Activated naive CD8-positive, alpha-beta T cell treated with anti-CD3 and anti-CD28 coated beads, Interleukin-2, amount 10 ng/mL, durations not matched to agents 7 days and 5 days (primary cell): Measurements from ENCODE around the gene CELA2A. TPM values are rescaled to one million over a fixed set of nuclear protein-coding genes. Genes with fewer than 3 reads are reported as not detected.
"Not testable (repeated sequence)": the region's sequence is repeated elsewhere in the genome, so short reads cannot be mapped to it uniquely, and the experiment has no call there.

ENCODE experiments used
- ATAC-seq: fragments of 150-1000 bp; cut with Tn5 transposase; one replicate; pipeline ENCODE4 v1.10.0; 2021; ENCODE audit warnings: low read depth, moderate library complexity
- POLR2A ChIA-PET: fragments of 350-600 bp; sonication (Branson Sonifier 250); formaldehyde crosslinking; loops from one replicate; lab custom pipeline; 2021; ENCODE audit warnings: antibody characterized with exemption; lab: Charles Lee
- DNase-seq: peaks from one replicate; pipeline ENCODE4 v3.0.0; 2021
- H3K27ac Mint-ChIP-seq: one replicate; pipeline ENCODE4 v1.8.0; 2022; ENCODE audit warnings: mild to moderate bottlenecking, mixed read lengths
- H3K27me3 Mint-ChIP-seq: one replicate; pipeline ENCODE4 v1.8.0; 2022; ENCODE audit warnings: mild to moderate bottlenecking, moderate library complexity, mixed read lengths
- H3K36me3 Mint-ChIP-seq: one replicate; pipeline ENCODE4 v1.8.0; 2021; ENCODE audit warnings: mild to moderate bottlenecking, mixed read lengths
- H3K4me1 Mint-ChIP-seq: one replicate; pipeline ENCODE4 v1.8.0; 2021; ENCODE audit warnings: mixed read lengths
- H3K4me3 Mint-ChIP-seq: one replicate; pipeline ENCODE4 v1.8.0; 2022; ENCODE audit warnings: mild to moderate bottlenecking, moderate library complexity, mixed read lengths
- H3K9me3 Mint-ChIP-seq: one replicate; pipeline ENCODE4 v1.8.0; 2021; ENCODE audit warnings: mixed read lengths
- total RNA-seq, 2 experiments: library from RNA; stranded (reverse); gene quantifications; one replicate each; pipeline ENCODE4 v1.2.3, GENCODE V29; 2021

The CELA2A gene
- total RNA-seq, 2 experiments from 2014 or later = not detected

- Mint-ChIP-seq H3K36me3 (peaks cover 32% of the 10 kb centered on the region), H3K4me1 (peaks cover 36% of the 10 kb centered on the region), H3K4me3 (peak overlapping the region; percentile 26), H3K9me3 (peaks cover 4% of the 10 kb centered on the region), H3K27ac (peak overlapping the region; percentile 56), H3K27me3 (no peaks in the 10 kb centered on the region)
- POLR2A ChIA-PET = no interaction called here
- peak; percentile 76 for ATAC-seq
- peak; percentile 51 for DNase-seq
Measured at GRCh38 chr1:15417059-15417934, 39.2 kb upstream of the CELA2A start.

GRCh38 chr1:15418806-15419515, 37.6 kb upstream of the CELA2A start:
- DNase-seq = no peak
- POLR2A ChIA-PET = interaction anchor here (2.1 kb wide), 1 partner anchor 7 kb away, joined by 5 read pairs; no protein-coding TSS in a partner anchor
- H3K27ac Mint-ChIP-seq = no peak overlapping the region
- H3K9me3 Mint-ChIP-seq = peaks cover 4% of the 10 kb centered on the region
- peaks cover 33% of the 10 kb centered on the region for H3K4me1 Mint-ChIP-seq
- H3K36me3 Mint-ChIP-seq = peaks cover 25% of the 10 kb centered on the region
- no peak overlapping the region for H3K4me3 Mint-ChIP-seq
- no peaks in the 10 kb centered on the region for H3K27me3 Mint-ChIP-seq
- ATAC-seq = no peak

DNA sequence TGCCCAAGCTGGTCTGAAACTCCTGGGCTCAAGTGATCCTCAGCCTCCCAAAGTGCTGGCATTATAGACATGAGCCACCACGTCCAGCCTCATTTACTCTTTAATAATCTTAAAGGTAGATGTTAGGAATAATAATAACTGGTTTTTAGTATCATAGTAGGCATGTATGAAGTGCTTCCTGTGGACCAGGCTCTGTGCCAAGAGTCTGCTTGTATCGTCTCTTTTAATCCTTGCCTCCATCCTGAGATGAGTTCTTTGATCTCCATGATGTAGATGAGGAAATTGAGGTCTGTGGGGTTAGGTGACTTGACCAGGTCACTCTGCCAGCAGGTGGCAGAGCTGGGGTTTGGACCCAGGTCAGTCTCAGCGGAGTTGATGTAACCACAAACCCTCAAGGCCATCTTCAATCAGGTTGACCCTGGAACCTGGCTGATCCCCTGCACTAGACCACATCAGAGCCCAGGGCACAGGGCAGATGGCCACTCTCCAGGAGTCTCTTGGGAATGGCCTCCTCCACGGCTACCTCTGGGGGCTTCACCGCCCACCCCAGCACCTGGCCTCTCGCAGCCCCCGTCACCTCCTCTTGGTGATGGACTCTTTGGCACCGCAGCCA, 35.6 kb upstream of the CELA2A start:
- Mint-ChIP-seq H3K9me3 (peaks cover 4% of the 10 kb centered on the region), H3K4me3 (no peak overlapping the region), H3K36me3 (peaks cover 13% of the 10 kb centered on the region), H3K27me3 (no peaks in the 10 kb centered on the region), H3K4me1 (peaks cover 21% of the 10 kb centered on the region), H3K27ac (no peak overlapping the region)
- POLR2A ChIA-PET = interaction anchor here (1.3 to 2.1 kb wide), 2 partner anchors 9 to 11 kb away, joined by 3 to 5 read pairs; partner anchors contain the start of gene EFHD2
- no peak for DNase-seq
- ATAC-seq = no peak

GRCh38 chr1:15422871-15423270, 33.7 kb upstream of the CELA2A start:
- ATAC-seq = no peak
- POLR2A ChIA-PET = no interaction called here
- peaks cover 16% of the 10 kb centered on the region for H3K36me3 Mint-ChIP-seq
- no peaks in the 10 kb centered on the region for H3K27me3 Mint-ChIP-seq
- H3K9me3 Mint-ChIP-seq = peaks cover 4% of the 10 kb centered on the region
- H3K27ac Mint-ChIP-seq = no peak overlapping the region
- no peak for DNase-seq
- peaks cover 11% of the 10 kb centered on the region for H3K4me1 Mint-ChIP-seq
- H3K4me3 Mint-ChIP-seq = no peak overlapping the region

DNA sequence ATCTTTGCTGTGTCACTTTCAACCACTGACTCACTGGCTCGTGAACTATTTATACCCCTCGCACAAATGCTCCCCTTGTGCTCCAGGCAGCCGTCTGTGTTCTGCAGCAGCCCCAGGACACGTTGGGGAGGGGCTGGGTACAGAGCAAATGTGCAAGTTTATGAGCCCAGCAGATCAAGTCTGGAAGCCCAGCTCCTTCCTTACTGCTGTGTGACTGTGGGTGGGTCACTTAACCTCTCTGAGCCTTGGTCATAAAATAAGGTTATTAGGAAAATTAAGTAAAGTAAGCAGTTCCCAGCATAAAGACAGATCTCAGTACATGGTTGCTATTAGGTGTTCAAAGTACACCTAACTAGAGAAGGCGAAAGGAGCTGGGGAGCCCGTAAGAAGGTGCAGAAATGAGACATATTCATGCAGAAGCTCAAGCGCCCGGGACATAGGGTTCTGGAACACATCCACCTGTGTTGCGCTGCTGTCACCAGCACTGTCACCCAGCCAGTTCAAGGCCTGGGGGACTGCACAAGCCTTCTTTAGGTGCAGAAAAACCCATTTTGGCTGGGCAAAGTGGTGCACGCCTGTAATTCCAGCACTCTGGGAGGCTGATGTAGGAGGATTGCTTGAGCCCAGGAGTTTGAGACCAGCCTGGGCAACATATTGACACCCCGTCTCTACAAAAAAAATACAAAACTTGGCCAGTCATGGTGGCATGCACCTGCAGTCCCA, 33.0 kb upstream of the CELA2A start:
- DNase-seq = no peak
- Mint-ChIP-seq H3K27ac (no peak overlapping the region), H3K4me1 (peaks cover 11% of the 10 kb centered on the region), H3K27me3 (no peaks in the 10 kb centered on the region), H3K9me3 (peaks cover 4% of the 10 kb centered on the region), H3K4me3 (no peak overlapping the region), H3K36me3 (peaks cover 16% of the 10 kb centered on the region)
- ATAC-seq = no peak
- POLR2A ChIA-PET = no interaction called here

DNA sequence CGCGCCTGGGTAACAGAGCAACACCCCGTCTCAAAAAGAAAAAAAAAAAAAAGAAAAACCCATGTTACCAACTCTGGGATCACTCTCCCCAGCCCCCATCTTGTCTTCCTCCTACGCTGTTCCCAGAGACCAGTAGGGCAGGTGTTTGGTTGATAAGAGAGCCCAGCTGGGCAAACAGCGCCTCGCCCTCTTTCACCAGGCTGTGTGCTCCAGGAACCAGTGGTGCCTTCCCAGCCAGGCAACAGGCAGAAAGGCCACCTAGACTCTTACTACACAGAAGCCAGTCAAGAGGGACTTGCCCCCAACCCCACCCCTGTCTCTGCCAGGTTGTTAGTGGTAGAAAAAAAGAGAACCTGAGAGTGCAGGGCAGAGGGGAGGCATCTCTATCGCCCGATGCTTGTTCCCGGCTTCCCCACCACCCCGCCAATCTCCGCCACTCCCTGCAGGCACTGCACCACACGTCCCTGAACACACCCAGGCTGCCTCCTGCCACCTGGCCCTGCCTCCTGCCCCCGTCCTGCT, 32.3 kb upstream of the CELA2A start:
- POLR2A ChIA-PET = no interaction called here
- Mint-ChIP-seq H3K27ac (no peak overlapping the region), H3K9me3 (peaks cover 4% of the 10 kb centered on the region)

GRCh38 chr1:15424981-15425380, 31.6 kb upstream of the CELA2A start:
- H3K4me3 Mint-ChIP-seq = no peak overlapping the region
- H3K36me3 Mint-ChIP-seq = peaks cover 13% of the 10 kb centered on the region
- peaks cover 11% of the 10 kb centered on the region for H3K4me1 Mint-ChIP-seq
- no peaks in the 10 kb centered on the region for H3K27me3 Mint-ChIP-seq
- peaks cover 4% of the 10 kb centered on the region for H3K9me3 Mint-ChIP-seq
- ATAC-seq (no peak), DNase-seq (no peak)
- POLR2A ChIA-PET = no interaction called here
- no peak overlapping the region for H3K27ac Mint-ChIP-seq

More for the DNA sequence above, 32.3 kb upstream of the CELA2A start:
- DNase-seq (no peak), ATAC-seq (no peak)
- Mint-ChIP-seq H3K36me3 (peaks cover 16% of the 10 kb centered on the region), H3K4me3 (no peak overlapping the region), H3K27me3 (no peaks in the 10 kb centered on the region), H3K4me1 (peaks cover 11% of the 10 kb centered on the region)

DNA sequence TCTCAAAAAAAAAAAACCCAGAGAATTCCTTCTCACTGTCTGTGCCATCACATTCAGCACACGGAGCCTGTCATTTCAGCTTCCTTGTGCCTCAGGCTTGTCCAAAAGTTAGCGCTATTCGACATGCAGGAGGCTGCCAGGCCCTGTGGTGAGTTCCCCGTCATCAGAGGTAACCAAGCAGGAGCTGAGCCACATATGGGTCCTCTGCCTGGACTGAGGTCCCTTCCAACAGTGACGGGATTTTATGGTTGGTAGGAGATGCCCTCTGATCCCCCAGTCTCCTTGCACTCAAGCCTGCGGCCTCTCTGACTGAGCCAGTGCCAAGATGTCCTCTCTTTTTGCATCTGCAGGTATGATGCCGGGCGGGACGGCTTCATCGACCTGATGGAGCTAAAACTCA, 31.0 kb upstream of the CELA2A start:
- Mint-ChIP-seq H3K4me3 (no peak overlapping the region), H3K9me3 (peaks cover 4% of the 10 kb centered on the region), H3K4me1 (peaks cover 8% of the 10 kb centered on the region), H3K27ac (no peak overlapping the region), H3K27me3 (no peaks in the 10 kb centered on the region), H3K36me3 (peaks cover 9% of the 10 kb centered on the region)
- POLR2A ChIA-PET = no interaction called here
- ATAC-seq = no peak
- DNase-seq = no peak

DNA sequence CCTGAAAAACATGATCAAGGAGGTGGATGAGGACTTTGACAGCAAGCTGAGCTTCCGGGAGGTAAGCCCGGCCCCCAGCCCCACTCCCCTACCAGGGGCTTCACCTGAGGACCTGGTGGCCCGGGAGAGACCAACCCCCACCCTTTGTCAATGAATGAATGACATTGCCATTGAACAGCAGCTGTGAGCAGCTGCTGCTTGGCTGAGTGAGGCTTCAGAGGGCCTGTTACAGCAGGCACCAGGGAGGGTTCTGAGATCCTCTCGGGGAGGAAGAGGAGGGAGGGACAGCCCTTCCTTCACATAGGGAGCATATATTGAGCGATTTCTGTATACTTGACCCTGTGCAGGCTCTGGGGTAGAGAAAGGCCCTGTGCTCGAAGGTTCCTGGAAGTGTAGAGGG, 30.6 kb upstream of the CELA2A start:
- H3K36me3 Mint-ChIP-seq = peaks cover 5% of the 10 kb centered on the region
- H3K27ac Mint-ChIP-seq = peak overlapping the region; percentile 69
- H3K4me3 Mint-ChIP-seq = no peak overlapping the region
- POLR2A ChIA-PET = no interaction called here
- ATAC-seq (no peak), DNase-seq (no peak)
- H3K9me3 Mint-ChIP-seq = peaks cover under 1% of the 10 kb centered on the region
- H3K27me3 Mint-ChIP-seq = no peaks in the 10 kb centered on the region
- peaks cover 8% of the 10 kb centered on the region for H3K4me1 Mint-ChIP-seq

DNA sequence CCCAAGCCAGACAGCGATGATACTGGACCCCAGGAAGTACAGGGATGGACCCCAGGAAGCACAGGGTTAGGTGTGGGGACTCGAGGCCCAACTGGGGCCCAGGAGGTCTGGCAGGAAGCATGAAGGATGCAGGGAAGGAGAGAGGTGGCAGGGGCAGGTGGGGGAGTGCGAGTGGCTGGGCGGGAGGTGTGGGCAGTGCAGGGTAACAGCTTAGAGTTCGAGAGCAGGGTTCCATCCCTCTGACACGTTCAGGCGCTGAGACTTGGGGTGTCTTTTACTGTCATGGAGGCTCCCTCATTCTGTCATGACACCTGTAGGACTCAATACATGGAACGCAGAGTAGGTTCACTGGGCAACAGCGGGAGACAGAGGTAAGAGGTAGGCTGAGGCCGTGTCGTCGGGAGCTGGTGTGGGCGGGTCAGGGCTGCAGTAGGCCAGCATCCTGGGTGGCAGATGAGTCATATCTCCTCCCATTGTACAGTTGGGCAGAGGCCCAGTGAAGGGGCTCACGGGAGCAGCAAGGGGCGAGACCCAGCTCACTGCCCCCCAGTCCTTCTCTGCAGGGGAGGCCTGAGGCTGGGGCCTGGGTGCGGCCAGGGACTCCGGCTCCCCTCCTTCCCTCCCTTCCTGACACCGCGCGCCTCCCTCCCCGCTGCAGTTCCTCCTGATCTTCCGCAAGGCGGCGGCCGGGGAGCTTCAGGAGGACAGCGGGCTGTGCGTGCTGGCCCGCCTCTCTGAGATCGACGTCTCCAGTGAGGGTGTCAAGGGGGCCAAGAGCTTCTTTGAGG, 29.8 kb upstream of the CELA2A start:
- H3K36me3 Mint-ChIP-seq = peaks cover 3% of the 10 kb centered on the region
- DNase-seq = no peak
- H3K9me3 Mint-ChIP-seq = no peaks in the 10 kb centered on the region
- peak overlapping the region; percentile 69 for H3K27ac Mint-ChIP-seq
- POLR2A ChIA-PET = no interaction called here
- no peak for ATAC-seq
- no peaks in the 10 kb centered on the region for H3K27me3 Mint-ChIP-seq
- H3K4me1 Mint-ChIP-seq = peaks cover 8% of the 10 kb centered on the region
- H3K4me3 Mint-ChIP-seq = no peak overlapping the region

DNA sequence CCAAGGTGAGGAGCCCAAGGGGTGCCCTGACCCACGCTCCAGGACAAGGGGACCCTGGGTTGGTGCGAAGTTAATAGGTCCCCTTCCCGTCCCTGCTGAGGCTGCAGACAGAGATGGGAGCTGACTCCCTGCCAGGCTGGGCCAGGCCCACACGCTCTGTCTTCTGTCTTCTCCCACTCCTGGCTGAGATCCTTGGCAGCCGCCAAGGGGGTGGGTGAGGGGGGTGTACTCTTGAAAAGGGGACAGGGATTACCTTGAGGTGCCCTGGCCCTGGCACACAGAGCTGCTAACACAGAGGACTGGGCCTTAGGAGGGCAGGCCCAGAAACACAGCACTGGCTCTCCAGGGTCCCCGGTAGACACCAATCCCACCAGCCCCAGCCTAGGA, 29.3 kb upstream of the CELA2A start:
- Mint-ChIP-seq H3K4me1 (peaks cover 8% of the 10 kb centered on the region), H3K36me3 (peaks cover 3% of the 10 kb centered on the region), H3K27me3 (no peaks in the 10 kb centered on the region), H3K9me3 (no peaks in the 10 kb centered on the region), H3K27ac (no peak overlapping the region), H3K4me3 (no peak overlapping the region)
- DNase-seq (no peak), ATAC-seq (no peak)
- POLR2A ChIA-PET = no interaction called here

- DNase-seq, H3K4me1 Mint-ChIP-seq, H3K36me3 Mint-ChIP-seq, H3K4me3 Mint-ChIP-seq, H3K9me3 Mint-ChIP-seq, ATAC-seq, POLR2A ChIA-PET, H3K27me3 Mint-ChIP-seq, H3K27ac Mint-ChIP-seq: not testable (repeated sequence)
Measured at GRCh38 chr1:15428252-15428651, 28.3 kb upstream of the CELA2A start.
